ENCODE results near the gene CHAD. TPM values are rescaled to one million over a fixed set of nuclear protein-coding genes. Genes with fewer than 3 reads are reported as not detected.

CHAD gene
- total and polyA plus RNA-seq, 9 donors: 2.4 to 13.5 (median 5.0) TPM

DNA sequence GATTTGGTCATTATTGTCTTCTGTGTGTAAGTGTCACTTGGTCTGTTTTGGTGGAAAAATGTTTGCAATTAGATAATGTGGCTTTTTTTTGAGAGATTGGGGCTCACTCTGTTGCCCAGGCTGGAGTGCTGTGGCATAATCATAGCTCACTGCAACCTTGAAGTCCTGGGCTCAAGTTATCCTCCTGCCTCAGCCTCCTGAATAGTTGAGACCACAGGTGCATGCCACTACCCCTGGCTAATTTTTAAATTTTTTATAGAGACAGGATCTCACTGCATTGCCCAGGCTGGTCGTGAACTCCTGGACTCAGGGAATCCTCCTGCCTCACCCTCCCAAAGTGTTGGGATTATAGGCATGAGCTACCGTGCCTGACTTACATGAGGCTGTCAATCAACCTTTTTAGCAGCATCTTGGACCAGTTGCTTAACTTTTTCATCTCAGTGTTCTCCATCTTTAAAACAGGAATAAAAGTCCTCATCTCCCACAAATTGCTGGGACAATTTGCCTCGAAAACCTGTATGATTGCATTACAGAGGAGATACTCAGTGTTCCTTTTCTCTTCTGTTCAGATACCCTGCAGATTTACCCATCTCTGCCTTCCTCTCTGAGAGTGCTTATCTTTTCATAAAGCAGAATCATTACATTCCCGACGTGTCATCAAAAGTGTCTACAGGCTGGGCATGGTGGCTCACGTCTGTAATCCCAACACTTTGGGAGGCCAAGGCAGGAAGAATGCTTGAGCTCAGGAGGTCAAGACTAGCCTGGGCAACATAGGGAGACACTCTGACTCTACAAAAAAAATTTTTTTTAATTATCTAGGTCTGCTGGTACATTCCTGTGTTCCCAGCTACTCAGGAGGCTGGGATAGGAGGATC, 23.6 kb downstream of the CHAD start:
- Histone ChIP-seq H3K36me3 (ENCODE audit: control insufficient read depth, insufficient read depth, low read length) (no peaks in the 10 kb centered on the region), H3K27ac (ENCODE audit: low read length) (no peak overlapping the region), H3K9me3 (replicated peaks; ENCODE audit: control insufficient read depth, low read depth, low read length) (no peaks in the 10 kb centered on the region), H3K4me1 (ENCODE audit: control insufficient read depth, insufficient read depth, low read length) (peaks cover 16% of the 10 kb centered on the region), H3K4me3 (ENCODE audit: low read length) (no peak overlapping the region), H3K27me3 (ENCODE audit: control insufficient read depth, insufficient read depth, low read length) (no peaks in the 10 kb centered on the region)
- WGBS (ENCODE audit: insufficient coverage): 77% methylated on average over 6 of the region's 6 CpGs
- DNase-seq: no peak

DNA sequence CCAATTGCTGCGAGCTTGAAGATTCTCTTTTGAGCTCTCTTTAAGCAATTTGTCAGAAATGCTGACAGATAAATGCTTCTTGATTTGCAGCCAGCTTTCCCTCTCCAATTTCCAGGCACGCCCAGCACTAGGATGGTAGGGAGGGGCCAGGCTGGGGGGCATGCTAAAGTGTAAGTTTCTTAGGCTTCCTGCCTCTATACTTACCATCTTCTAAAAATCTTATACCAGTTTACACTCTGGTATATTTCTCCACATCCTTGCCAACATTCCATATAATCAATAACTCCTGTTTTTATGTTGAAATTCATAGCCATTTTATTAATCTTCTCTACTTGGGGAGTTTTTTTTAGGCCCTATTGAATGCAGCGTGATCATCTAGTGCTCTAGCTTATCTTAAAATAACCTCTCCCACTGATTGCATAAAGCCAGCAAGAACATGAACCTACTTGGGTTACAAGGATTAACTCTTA, 25.1 kb downstream of the CHAD start:
- WGBS (ENCODE audit: insufficient coverage): no CpG with 5 or more reads among the region's 3 CpGs
- Histone ChIP-seq H3K36me3 (ENCODE audit: control insufficient read depth, insufficient read depth, low read length) (no peaks in the 10 kb centered on the region), H3K4me3 (ENCODE audit: low read length) (no peak overlapping the region), H3K27me3 (ENCODE audit: control insufficient read depth, insufficient read depth, low read length) (no peaks in the 10 kb centered on the region), H3K27ac (ENCODE audit: low read length) (peak overlapping the region; percentile 71), H3K4me1 (ENCODE audit: control insufficient read depth, insufficient read depth, low read length) (peaks cover 19% of the 10 kb centered on the region), H3K9me3 (replicated peaks; ENCODE audit: control insufficient read depth, low read depth, low read length) (no peaks in the 10 kb centered on the region)
- DNase-seq: peak; percentile 57

DNA sequence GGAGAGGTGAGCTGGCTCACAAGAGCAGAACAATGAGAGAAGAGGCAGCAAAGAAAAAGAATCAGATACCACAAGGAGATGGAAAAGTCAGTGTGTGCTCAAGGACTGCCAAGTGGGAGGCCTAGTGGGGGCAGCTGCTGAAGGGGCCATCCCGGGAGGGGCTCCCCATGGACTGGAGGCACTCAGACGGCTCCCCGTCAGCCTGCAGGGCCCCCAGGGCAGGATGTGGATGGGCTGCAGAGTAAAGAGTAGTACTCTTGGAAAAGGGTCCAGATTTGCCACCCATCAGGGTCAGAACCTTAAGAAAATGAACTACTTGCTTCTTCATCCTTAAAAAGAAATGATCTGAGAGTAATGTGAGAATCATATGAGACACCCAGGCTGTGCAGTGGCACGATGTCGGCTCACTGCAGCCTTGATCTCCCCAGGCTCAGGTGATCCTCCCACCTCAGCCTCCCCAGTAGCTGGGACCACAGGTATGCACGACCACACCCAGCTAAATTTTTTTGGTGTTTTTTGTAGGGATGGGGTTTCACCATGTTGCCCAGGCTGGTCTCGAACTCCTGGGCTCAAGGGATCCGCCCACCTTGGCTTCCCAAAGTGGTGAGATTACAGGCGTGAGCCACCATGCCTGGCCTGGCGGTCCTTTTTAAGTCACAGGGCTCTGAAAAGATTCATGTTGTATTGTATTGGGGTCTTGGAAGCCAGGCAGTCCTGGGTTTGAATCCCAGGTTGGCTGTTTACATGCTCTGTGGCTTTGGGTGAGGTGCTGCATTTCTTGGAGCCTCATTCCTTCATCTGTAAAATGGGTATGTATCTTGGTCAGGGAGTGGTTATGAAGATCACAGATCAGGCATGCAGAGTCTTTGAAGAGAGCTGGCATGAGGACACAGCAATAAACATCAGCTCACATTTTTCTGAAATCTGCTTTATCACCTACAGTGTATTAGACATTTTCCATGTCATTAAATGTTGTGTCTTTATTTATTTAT, 27.5 kb downstream of the CHAD start:
- Histone ChIP-seq H3K27me3 (ENCODE audit: control insufficient read depth, insufficient read depth, low read length) (no peaks in the 10 kb centered on the region), H3K9me3 (replicated peaks; ENCODE audit: control insufficient read depth, low read depth, low read length) (no peaks in the 10 kb centered on the region), H3K27ac (ENCODE audit: low read length) (peak overlapping the region; percentile 21), H3K4me3 (ENCODE audit: low read length) (no peak overlapping the region), H3K4me1 (ENCODE audit: control insufficient read depth, insufficient read depth, low read length) (peaks cover 19% of the 10 kb centered on the region), H3K36me3 (ENCODE audit: control insufficient read depth, insufficient read depth, low read length) (no peaks in the 10 kb centered on the region)
- WGBS (ENCODE audit: insufficient coverage): 67% methylated on average over 7 of the region's 10 CpGs
- DNase-seq: no peak

DNA sequence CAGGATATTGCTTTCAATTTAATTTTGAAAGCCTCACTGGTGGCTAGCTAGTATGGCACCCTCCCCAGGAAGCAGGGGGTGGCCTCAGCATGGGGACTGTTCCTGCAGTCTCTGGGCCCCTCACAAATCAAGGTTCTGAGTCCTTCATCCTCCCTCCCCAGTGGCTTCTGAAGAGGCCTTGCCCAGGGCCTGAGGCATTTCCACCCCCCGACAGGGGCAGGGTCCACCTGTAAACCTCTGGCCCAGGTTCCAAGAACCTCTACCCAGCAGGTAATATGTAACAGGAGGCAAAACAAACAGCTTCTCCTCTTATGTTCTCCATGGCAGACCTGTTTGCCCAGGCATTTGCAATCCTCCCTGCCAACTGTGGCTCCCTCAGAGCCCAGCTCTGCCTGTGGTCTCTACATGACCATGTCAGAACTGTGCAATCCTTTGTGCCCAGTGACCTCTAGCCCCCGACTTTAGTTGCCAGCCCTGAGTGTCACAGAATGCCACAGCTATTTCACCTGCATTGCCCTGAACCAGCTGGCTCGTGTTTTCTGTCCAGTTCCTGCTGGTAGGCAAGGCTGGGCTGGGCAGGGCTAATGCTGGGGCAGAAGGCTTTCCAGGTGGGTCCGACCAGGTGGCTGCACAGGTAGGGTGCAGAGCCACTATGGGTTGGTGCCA, 28.4 kb downstream of the CHAD start:
- no peaks in the 10 kb centered on the region for H3K9me3 ChIP-seq (replicated peaks; ENCODE audit: control insufficient read depth, low read depth, low read length)
- H3K4me3 ChIP-seq (ENCODE audit: low read length): no peak overlapping the region
- H3K27me3 ChIP-seq (ENCODE audit: control insufficient read depth, insufficient read depth, low read length): no peaks in the 10 kb centered on the region
- peaks cover 19% of the 10 kb centered on the region for H3K4me1 ChIP-seq (ENCODE audit: control insufficient read depth, insufficient read depth, low read length)
- no peaks in the 10 kb centered on the region for H3K36me3 ChIP-seq (ENCODE audit: control insufficient read depth, insufficient read depth, low read length)
- 88% methylated on average over 4 of the region's 4 CpGs for WGBS (ENCODE audit: insufficient coverage)
- H3K27ac ChIP-seq (ENCODE audit: low read length): peak overlapping the region; percentile 21
- no peak for DNase-seq

DNA sequence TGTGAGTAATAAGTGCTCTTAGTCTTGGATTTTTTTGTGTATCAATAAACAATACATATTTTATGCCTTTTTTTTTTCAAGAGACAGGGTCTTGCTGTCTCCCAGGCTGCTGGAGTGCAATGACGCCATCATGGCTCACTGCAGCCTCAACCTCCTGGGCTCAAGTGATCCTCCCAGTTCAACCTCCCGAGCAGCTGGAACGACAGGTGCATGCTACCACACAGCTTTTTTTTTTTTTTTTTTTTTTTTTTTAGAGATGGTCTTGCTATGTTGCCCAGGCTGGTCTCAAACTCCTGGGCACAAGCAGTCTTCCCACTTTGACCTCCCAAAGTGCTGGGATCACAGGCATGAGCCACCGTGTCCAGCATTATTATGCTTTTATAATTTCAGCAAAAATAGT, 29.7 kb downstream of the CHAD start:
- Histone ChIP-seq H3K9me3 (replicated peaks; ENCODE audit: control insufficient read depth, low read depth, low read length) (no peaks in the 10 kb centered on the region), H3K27ac (ENCODE audit: low read length) (no peak overlapping the region)
- 100% methylated on average over 1 of the region's 4 CpGs for WGBS (ENCODE audit: insufficient coverage)

DNA sequence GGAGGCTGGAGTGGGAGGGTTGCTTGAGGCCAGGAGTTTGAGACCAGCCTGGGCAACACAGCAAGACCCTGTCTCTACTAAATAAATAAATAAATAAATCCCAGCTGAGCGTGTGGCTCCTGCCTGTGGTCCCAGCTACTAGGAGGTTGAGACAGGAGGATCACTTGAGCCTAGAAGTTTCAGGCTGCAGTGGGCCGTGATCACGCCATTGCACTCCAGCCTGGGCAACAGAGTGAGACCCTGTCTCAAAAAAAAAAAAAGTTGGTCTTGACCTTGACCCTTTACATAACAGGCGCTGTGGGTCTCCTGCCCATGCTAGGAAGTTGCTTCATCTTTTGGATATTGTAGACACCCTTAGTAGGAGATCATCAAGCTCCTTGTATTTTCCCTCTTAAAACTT, 31.3 kb downstream of the CHAD start:
- no CpG with 5 or more reads among the region's 4 CpGs for WGBS (ENCODE audit: insufficient coverage)
- Histone ChIP-seq H3K4me1 (ENCODE audit: control insufficient read depth, insufficient read depth, low read length) (peaks cover 16% of the 10 kb centered on the region), H3K27ac (ENCODE audit: low read length) (no peak overlapping the region), H3K36me3 (ENCODE audit: control insufficient read depth, insufficient read depth, low read length) (peaks cover 4% of the 10 kb centered on the region), H3K9me3 (replicated peaks; ENCODE audit: control insufficient read depth, low read depth, low read length) (no peaks in the 10 kb centered on the region), H3K4me3 (ENCODE audit: low read length) (no peak overlapping the region), H3K27me3 (ENCODE audit: control insufficient read depth, insufficient read depth, low read length) (no peaks in the 10 kb centered on the region)
- DNase-seq: no peak

More for the DNA sequence above, 29.7 kb downstream of the CHAD start:
- no peak for DNase-seq
- Histone ChIP-seq H3K4me1 (ENCODE audit: control insufficient read depth, insufficient read depth, low read length) (peaks cover 19% of the 10 kb centered on the region), H3K4me3 (ENCODE audit: low read length) (no peak overlapping the region), H3K27me3 (ENCODE audit: control insufficient read depth, insufficient read depth, low read length) (no peaks in the 10 kb centered on the region), H3K36me3 (ENCODE audit: control insufficient read depth, insufficient read depth, low read length) (no peaks in the 10 kb centered on the region)

DNA sequence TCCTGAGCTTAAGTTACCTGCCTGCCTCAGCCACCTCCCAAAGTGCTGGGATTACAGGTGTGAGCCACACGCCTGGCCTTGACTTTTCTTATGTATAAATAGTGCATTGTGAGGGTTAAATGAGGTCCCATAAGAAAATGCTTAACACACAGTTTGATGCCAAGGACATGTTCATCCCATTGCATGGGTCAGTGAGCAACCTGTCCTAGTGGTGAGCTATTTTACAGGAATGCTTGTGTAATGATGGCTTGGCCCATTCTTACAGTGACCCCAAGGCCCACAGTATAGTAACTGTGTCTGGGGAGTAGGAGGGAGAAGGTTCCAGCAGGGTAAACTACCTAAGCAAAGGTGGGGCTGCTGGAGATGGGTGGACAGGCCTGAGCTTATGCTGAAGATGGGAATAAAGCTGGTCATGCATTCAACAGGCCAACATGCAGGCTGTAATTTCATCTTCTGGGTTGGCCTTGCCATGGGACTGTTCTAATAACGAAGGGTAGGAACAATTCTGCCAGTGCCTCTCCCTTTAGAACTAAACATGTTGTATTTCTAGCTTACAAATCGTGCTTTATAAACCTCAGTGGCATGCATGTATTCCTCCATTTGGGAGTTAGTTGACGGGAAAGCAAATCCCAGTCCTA, 36.4 kb downstream of the CHAD start:
- H3K4me1 ChIP-seq (ENCODE audit: control insufficient read depth, insufficient read depth, low read length): peaks cover 44% of the 10 kb centered on the region
- H3K27ac ChIP-seq (ENCODE audit: low read length): peak overlapping the region; percentile 79
- WGBS (ENCODE audit: insufficient coverage): no CpG with 5 or more reads among the region's 4 CpGs
- H3K4me3 ChIP-seq (ENCODE audit: low read length): no peak overlapping the region
- H3K36me3 ChIP-seq (ENCODE audit: control insufficient read depth, insufficient read depth, low read length): peaks cover 8% of the 10 kb centered on the region
- no peaks in the 10 kb centered on the region for H3K27me3 ChIP-seq (ENCODE audit: control insufficient read depth, insufficient read depth, low read length)
- DNase-seq: no peak
- H3K9me3 ChIP-seq (replicated peaks; ENCODE audit: control insufficient read depth, low read depth, low read length): no peaks in the 10 kb centered on the region

DNA sequence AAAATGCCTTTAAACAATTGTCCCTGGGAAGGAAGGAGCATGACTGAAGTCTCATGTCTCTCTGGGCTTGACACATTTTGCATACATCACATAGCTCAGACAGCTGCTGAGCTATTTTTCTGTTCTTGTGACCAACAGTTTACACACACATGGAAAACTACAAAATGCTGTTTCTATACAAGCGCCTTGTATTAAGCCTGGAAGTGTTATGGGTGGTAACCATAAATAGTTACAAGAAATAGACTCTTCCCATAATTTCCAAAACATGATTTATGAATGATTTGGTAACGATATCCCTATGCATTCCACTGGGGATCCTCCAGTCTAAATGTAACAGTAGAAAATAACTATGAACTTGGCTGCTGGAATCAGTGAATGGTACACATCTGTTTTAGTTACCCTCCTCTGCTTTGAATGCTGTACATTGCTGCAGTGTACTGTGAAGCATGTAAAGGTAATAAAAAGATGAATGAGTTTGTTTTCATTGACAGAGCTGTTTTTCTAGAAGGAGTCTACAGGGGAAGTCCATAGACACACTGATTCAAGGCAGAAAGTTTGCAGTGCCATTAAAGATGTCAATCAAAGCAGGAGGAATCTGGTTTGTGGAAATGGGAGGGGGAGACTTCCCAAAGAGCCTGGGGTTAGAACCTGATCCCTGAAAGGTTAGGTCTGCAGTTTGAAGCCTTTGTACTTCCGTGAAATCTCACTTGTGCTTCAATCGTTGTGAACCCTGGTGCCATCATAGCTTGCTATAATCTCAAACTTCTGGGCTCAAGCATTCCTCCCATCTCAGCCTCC, 37.7 kb downstream of the CHAD start:
- H3K27ac ChIP-seq (ENCODE audit: low read length): peak overlapping the region; percentile 79
- peak; percentile 72 for DNase-seq
- 8% methylated on average over 2 of the region's 4 CpGs for WGBS (ENCODE audit: insufficient coverage)
- H3K27me3 ChIP-seq (ENCODE audit: control insufficient read depth, insufficient read depth, low read length): no peaks in the 10 kb centered on the region
- no peak overlapping the region for H3K4me3 ChIP-seq (ENCODE audit: low read length)
- peaks cover 53% of the 10 kb centered on the region for H3K4me1 ChIP-seq (ENCODE audit: control insufficient read depth, insufficient read depth, low read length)
- peaks cover 8% of the 10 kb centered on the region for H3K36me3 ChIP-seq (ENCODE audit: control insufficient read depth, insufficient read depth, low read length)
- no peaks in the 10 kb centered on the region for H3K9me3 ChIP-seq (replicated peaks; ENCODE audit: control insufficient read depth, low read depth, low read length)

DNA sequence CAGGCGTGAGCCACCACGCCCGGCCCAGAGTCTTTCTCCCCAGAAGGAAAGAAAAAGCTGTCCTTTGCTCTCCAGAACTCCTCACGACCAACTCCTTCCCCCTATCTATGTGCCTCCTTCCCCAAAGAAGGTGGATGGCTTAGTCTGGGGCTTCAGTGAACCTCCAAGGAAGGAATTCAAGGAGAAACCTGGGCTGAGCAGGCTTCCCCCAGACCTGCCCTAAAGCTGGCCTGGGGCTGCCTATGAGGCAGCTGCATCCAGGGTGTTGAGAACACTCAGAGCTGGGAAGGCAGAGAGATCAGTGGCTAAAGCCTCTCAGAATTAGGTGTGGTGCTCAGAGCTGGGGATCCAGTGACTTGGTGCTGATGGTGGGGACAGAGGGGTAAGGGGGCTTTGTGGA, 38.9 kb downstream of the CHAD start:
- peaks cover 8% of the 10 kb centered on the region for H3K36me3 ChIP-seq (ENCODE audit: control insufficient read depth, insufficient read depth, low read length)
- no peaks in the 10 kb centered on the region for H3K9me3 ChIP-seq (replicated peaks; ENCODE audit: control insufficient read depth, low read depth, low read length)
- H3K27me3 ChIP-seq (ENCODE audit: control insufficient read depth, insufficient read depth, low read length): no peaks in the 10 kb centered on the region
- H3K27ac ChIP-seq (ENCODE audit: low read length): peak overlapping the region; percentile 79
- H3K4me3 ChIP-seq (ENCODE audit: low read length): no peak overlapping the region
- 100% methylated on average over 1 of the region's 4 CpGs for WGBS (ENCODE audit: insufficient coverage)
- peaks cover 63% of the 10 kb centered on the region for H3K4me1 ChIP-seq (ENCODE audit: control insufficient read depth, insufficient read depth, low read length)
- no peak for DNase-seq
